Nephron progenitor cell (in vitro differentiated cells): Measurements from ENCODE around the gene SERHL2.
"Not testable (repeated sequence)": the region's sequence is repeated elsewhere in the genome, so short reads cannot be mapped to it uniquely, and the experiment has no call there.

Experiments
- DNase-seq: peaks from one replicate; pipeline ENCODE4 v3.0.0; 2021
- H3K27ac Mint-ChIP-seq: 2 replicates; pipeline ENCODE4 v1.8.0; 2021; ENCODE audit warnings: mild to moderate bottlenecking, moderate library complexity, mixed read lengths
- H3K27me3 Mint-ChIP-seq: 2 replicates; pipeline ENCODE4 v1.8.0; 2021; ENCODE audit warnings: mild to moderate bottlenecking, low read depth, mixed read lengths; ENCODE audit not compliant: poor library complexity
- H3K36me3 Mint-ChIP-seq: 2 replicates; pipeline ENCODE4 v1.8.0; 2021; ENCODE audit warnings: low read depth, mixed read lengths
- H3K4me1 Mint-ChIP-seq: 2 replicates; pipeline ENCODE4 v1.8.0; 2021; ENCODE audit warnings: mixed read lengths
- H3K4me3 Mint-ChIP-seq: 2 replicates; pipeline ENCODE4 v1.8.0; 2021; ENCODE audit warnings: mild to moderate bottlenecking, moderate library complexity, mixed read lengths
- H3K9me3 Mint-ChIP-seq: 2 replicates; pipeline ENCODE4 v1.8.0; 2021; ENCODE audit warnings: mild to moderate bottlenecking, moderate library complexity, mixed read lengths
- TF ChIP-seq, protein P1 (sequence below): fragments of 200-600 bp; sonication (generic); IDR thresholded peaks from 2 replicates; pipeline ENCODE4 v1.5.0; 2021; ENCODE audit warnings: antibody characterized with exemption

The SERHL2 gene

DNA sequence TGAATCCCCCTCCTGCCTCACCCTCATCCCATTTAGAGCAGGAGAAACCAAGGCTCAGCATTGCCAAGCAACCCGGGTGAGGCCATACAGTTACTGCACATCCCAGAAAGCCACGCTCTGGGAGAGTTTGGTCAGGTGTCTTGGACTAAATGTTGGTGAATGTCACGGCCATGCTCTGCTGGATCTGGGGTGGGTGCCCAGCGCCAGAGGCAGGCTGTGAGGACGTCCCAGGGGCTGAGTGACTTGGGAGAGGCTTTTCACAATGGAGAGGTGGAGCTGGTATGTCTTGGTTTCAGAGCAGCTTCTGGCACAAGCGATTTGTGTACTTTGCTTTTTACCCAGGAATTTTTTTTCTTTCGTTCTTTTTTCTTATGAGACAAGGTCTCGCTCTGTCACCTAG lies 6.6 kb downstream of the SERHL2 start:
- Mint-ChIP-seq H3K27ac (no peak overlapping the region), H3K4me3 (no peak overlapping the region), H3K9me3 (no peaks in the 10 kb centered on the region), H3K27me3 (peaks cover 9% of the 10 kb centered on the region), H3K4me1 (peaks cover 22% of the 10 kb centered on the region), H3K36me3 (peaks cover 11% of the 10 kb centered on the region)
- DNase-seq = no peak
- TF ChIP-seq, protein P1, sequence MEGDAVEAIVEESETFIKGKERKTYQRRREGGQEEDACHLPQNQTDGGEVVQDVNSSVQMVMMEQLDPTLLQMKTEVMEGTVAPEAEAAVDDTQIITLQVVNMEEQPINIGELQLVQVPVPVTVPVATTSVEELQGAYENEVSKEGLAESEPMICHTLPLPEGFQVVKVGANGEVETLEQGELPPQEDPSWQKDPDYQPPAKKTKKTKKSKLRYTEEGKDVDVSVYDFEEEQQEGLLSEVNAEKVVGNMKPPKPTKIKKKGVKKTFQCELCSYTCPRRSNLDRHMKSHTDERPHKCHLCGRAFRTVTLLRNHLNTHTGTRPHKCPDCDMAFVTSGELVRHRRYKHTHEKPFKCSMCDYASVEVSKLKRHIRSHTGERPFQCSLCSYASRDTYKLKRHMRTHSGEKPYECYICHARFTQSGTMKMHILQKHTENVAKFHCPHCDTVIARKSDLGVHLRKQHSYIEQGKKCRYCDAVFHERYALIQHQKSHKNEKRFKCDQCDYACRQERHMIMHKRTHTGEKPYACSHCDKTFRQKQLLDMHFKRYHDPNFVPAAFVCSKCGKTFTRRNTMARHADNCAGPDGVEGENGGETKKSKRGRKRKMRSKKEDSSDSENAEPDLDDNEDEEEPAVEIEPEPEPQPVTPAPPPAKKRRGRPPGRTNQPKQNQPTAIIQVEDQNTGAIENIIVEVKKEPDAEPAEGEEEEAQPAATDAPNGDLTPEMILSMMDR = no peak

DNA sequence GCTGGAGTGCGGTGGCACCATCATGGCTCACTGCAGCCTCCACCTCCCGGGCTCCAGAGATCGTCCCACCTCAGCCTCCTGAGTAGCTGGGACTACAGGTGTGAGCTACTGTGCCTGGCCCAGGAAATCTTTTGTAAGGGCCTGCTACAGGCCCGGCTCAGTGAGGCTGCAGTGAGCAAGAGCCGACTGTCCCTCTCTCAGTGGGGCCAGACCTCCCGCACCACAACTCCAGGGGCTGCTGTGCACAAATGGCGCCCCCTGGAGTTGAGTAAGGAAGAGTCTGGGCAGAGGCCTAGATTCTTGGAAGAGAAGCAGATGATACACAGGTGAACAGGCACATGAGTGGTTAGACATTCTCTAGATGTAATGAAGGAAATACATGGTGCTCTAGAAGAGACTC lies 7.0 kb downstream of the SERHL2 start:
- Mint-ChIP-seq H3K27ac (peak overlapping the region; percentile 55), H3K4me1 (peaks cover 22% of the 10 kb centered on the region), H3K9me3 (no peaks in the 10 kb centered on the region), H3K36me3 (peaks cover 15% of the 10 kb centered on the region), H3K4me3 (no peak overlapping the region), H3K27me3 (peaks cover 9% of the 10 kb centered on the region)
- DNase-seq = peak; percentile 21
- TF ChIP-seq, protein P1 = no peak

DNA sequence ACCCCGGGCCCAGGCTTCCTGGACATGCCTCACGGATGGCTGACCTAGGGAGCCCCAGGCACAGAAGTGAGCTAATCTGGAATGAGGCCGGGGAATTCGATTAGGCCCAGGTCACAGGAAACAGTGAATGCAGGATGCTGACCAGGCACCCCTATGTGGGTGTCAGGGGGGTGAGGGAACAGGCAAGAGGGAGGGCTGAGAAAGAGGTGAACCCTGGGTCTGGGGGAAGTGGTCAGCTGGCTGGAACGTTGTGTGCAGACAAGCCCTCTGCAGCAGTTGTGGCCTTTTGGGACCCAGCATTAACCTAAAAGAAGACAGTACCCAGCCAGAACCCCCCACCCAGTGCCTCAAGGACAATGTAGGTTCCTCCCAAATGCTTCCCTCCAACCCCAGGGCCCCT lies 8.1 kb downstream of the SERHL2 start:
- H3K36me3 Mint-ChIP-seq = peaks cover 16% of the 10 kb centered on the region
- no peak for DNase-seq
- TF ChIP-seq, protein P1 = no peak
- peaks cover 22% of the 10 kb centered on the region for H3K4me1 Mint-ChIP-seq
- H3K9me3 Mint-ChIP-seq = no peaks in the 10 kb centered on the region
- no peak overlapping the region for H3K4me3 Mint-ChIP-seq
- H3K27ac Mint-ChIP-seq = peak overlapping the region; percentile 91
- peaks cover 9% of the 10 kb centered on the region for H3K27me3 Mint-ChIP-seq

DNA sequence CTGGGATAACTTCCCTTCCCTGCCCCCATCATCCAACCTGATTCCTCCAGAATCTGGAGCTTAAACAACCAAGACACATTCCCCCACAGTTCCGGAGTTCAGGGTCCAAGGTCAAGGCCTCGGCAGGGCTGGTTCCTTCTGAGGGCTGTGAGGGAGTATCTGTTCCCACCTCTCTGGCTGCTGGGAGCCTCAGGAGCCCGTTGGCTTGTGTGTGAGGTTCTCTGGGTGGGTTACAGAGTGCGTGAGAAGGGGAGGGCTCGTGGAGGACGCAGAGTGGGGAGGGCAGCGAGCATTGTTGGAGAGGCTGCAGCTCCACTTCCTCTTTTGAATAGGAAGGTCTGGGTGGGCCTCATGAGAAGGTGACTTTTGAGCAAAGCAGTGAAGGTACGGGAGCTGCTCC lies 8.5 kb downstream of the SERHL2 start:
- peak overlapping the region; percentile 52 for H3K27ac Mint-ChIP-seq

DNA sequence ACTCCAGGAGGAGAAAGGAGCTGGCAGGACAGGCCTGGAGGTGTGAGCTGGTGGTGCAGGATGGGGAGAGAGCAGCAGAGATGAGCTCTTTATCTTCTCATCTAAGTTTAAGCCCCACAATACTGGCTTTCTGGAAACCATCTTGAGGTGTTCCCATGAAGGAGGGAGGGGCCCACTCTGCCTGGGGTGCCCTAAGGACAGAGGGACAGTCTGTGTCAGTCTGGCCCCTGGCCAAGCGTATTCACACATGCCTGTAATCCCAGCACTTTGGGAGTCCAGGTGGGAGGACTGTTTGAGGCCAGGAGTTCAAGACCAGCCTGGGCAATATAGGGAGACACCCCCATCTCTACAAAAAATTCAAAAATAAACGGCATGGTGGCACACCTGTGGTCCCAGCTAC lies 8.9 kb downstream of the SERHL2 start:
- no peak for DNase-seq
- H3K27ac Mint-ChIP-seq = peak overlapping the region; percentile 52
- TF ChIP-seq, protein P1 = no peak
- H3K36me3 Mint-ChIP-seq = peaks cover 16% of the 10 kb centered on the region
- H3K4me1 Mint-ChIP-seq = peaks cover 22% of the 10 kb centered on the region
- H3K9me3 Mint-ChIP-seq = no peaks in the 10 kb centered on the region
- no peak overlapping the region for H3K4me3 Mint-ChIP-seq
- H3K27me3 Mint-ChIP-seq = peaks cover 9% of the 10 kb centered on the region

More for the DNA sequence above, 8.5 kb downstream of the SERHL2 start:
- TF ChIP-seq, protein P1 = no peak
- Mint-ChIP-seq H3K4me3 (no peak overlapping the region), H3K4me1 (peaks cover 22% of the 10 kb centered on the region), H3K27me3 (peaks cover 9% of the 10 kb centered on the region), H3K9me3 (no peaks in the 10 kb centered on the region), H3K36me3 (peaks cover 16% of the 10 kb centered on the region)
- peak; percentile 21 for DNase-seq

DNA sequence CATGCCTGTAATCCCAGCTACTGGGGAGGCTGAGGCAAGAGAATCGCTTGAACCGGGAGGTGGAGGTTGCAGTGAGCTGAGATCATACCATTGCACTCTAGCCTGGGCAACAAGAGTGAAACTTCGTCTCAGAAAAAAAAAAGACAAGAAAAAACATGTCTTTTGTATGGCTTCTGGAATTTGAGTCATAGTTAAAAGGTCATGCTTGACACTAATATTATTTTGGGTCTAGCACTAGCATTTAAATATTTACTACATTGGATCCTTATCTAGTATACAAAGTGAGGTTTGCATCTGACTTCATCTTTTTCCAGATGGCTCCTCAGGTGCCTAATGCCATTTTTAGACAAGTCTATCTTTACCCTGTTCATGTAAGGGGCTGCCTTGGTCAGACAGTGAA lies 10.2 kb downstream of the SERHL2 start:
- H3K36me3 Mint-ChIP-seq = peaks cover 16% of the 10 kb centered on the region
- H3K4me1 Mint-ChIP-seq = peaks cover 22% of the 10 kb centered on the region
- H3K4me3 Mint-ChIP-seq, H3K9me3 Mint-ChIP-seq, H3K27me3 Mint-ChIP-seq, H3K27ac Mint-ChIP-seq, DNase-seq: not testable (repeated sequence)
